GM23338 (cell line): ENCODE data around the gene ANKUB1.

Experiments used
- CREB1 ChIP-seq: fragments of 250-450 bp; sonication (Bioruptor Pico); IDR thresholded peaks from 2 replicates; pipeline ENCODE4 v1.5.0; 2020; ENCODE audit warnings: low read depth, mild to moderate bottlenecking, moderate library complexity
- EZH2 ChIP-seq: fragments of 200-600 bp; sonication (generic); IDR thresholded peaks from one replicate; pipeline ENCODE4 v1.8.0; 2017; ENCODE audit warnings: antibody characterized with exemption, mild to moderate bottlenecking, low read depth; ENCODE audit not compliant: unreplicated experiment
- EZH2phosphoT487 ChIP-seq: fragments of 200-600 bp; sonication (generic); IDR thresholded peaks from one replicate; pipeline ENCODE4 v1.8.1; 2018; ENCODE audit warnings: antibody characterized with exemption; ENCODE audit not compliant: unreplicated experiment
- JUNB ChIP-seq: IDR thresholded peaks from one replicate; pipeline ENCODE4 v1.6.1; 2016; ENCODE audit warnings: antibody characterized with exemption; ENCODE audit not compliant: unreplicated experiment
- NANOG ChIP-seq: IDR thresholded peaks from 2 replicates; pipeline ENCODE4 v1.6.1; 2016; ENCODE audit warnings: antibody characterized with exemption, borderline replicate concordance
- POLR2AphosphoS5 ChIP-seq: IDR thresholded peaks from 2 replicates; pipeline ENCODE4 v1.6.1; 2016; ENCODE audit warnings: antibody characterized with exemption, low read depth
- TF ChIP-seq, protein P1 (sequence below), 2 experiments: fragments of 200-600 bp in 1 of 2; sonication (generic) in 1 of 2; conservative IDR thresholded peaks; 2 replicates each; pipeline versions ENCODE4 v1.5.1 to v1.6.1; 2016 to 2017; ENCODE audit warnings: antibody characterized with exemption in 2 of 2, low read depth in 2 of 2, mild to moderate bottlenecking in 2 of 2, moderate library complexity in 1 of 2
- TF ChIP-seq, protein P2 (sequence below): IDR thresholded peaks from one replicate; pipeline ENCODE4 v1.6.1; 2018; ENCODE audit warnings: antibody characterized with exemption; ENCODE audit not compliant: unreplicated experiment
- TF ChIP-seq, protein P3 (sequence below): fragments of 250-450 bp; sonication (Bioruptor Pico); IDR thresholded peaks from 2 replicates; pipeline ENCODE4 v1.5.0; 2020; ENCODE audit warnings: mild to moderate bottlenecking, moderate library complexity
- TF ChIP-seq, protein P4 (sequence below): IDR thresholded peaks from 2 replicates; pipeline ENCODE4 v1.6.1; 2016; ENCODE audit warnings: antibody characterized with exemption

DNA sequence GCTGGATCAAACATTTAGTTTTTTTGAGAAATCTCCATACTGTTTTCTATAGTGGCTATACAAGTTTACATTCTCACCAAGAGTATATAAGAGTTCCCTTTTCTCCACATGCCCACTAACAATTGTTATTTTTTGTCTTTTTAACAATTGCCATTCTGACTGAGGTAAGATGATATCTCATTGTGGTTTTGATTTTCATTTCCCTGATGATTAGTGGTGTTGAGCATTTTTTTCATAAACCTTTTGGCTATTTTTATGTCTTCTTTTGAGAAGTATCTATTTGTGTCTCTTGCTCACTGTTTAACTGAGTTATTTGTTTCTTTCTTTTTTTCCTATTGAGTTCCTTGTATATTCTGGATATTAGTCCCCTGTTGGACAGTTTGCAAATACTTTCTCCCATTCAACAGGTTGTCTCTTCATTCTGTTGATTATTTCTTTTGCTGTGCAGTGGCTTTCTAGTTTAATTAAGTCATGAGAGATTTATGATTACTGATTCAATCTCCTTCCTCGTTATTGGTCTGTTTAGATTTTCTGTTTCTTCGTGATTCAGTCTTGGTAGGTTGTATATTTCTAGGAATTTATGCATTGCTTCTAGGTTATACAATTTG is 13.9 kb upstream of the ANKUB1 start:
- TF ChIP-seq, protein P1, sequence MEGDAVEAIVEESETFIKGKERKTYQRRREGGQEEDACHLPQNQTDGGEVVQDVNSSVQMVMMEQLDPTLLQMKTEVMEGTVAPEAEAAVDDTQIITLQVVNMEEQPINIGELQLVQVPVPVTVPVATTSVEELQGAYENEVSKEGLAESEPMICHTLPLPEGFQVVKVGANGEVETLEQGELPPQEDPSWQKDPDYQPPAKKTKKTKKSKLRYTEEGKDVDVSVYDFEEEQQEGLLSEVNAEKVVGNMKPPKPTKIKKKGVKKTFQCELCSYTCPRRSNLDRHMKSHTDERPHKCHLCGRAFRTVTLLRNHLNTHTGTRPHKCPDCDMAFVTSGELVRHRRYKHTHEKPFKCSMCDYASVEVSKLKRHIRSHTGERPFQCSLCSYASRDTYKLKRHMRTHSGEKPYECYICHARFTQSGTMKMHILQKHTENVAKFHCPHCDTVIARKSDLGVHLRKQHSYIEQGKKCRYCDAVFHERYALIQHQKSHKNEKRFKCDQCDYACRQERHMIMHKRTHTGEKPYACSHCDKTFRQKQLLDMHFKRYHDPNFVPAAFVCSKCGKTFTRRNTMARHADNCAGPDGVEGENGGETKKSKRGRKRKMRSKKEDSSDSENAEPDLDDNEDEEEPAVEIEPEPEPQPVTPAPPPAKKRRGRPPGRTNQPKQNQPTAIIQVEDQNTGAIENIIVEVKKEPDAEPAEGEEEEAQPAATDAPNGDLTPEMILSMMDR (conservative IDR thresholded peaks at IDR 0.05; ENCODE audit: low read depth in 2 of 2), result no peak
- TF ChIP-seq CREB1 (CRISPR knock-in tag) (no peak), POLR2AphosphoS5 (no peak), EZH2 (no peak), EZH2phosphoT487 (no peak), JUNB (no peak), NANOG (no peak)
- TF ChIP-seq, protein P2, sequence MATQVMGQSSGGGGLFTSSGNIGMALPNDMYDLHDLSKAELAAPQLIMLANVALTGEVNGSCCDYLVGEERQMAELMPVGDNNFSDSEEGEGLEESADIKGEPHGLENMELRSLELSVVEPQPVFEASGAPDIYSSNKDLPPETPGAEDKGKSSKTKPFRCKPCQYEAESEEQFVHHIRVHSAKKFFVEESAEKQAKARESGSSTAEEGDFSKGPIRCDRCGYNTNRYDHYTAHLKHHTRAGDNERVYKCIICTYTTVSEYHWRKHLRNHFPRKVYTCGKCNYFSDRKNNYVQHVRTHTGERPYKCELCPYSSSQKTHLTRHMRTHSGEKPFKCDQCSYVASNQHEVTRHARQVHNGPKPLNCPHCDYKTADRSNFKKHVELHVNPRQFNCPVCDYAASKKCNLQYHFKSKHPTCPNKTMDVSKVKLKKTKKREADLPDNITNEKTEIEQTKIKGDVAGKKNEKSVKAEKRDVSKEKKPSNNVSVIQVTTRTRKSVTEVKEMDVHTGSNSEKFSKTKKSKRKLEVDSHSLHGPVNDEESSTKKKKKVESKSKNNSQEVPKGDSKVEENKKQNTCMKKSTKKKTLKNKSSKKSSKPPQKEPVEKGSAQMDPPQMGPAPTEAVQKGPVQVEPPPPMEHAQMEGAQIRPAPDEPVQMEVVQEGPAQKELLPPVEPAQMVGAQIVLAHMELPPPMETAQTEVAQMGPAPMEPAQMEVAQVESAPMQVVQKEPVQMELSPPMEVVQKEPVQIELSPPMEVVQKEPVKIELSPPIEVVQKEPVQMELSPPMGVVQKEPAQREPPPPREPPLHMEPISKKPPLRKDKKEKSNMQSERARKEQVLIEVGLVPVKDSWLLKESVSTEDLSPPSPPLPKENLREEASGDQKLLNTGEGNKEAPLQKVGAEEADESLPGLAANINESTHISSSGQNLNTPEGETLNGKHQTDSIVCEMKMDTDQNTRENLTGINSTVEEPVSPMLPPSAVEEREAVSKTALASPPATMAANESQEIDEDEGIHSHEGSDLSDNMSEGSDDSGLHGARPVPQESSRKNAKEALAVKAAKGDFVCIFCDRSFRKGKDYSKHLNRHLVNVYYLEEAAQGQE, result no peak
- TF ChIP-seq, protein P3, sequence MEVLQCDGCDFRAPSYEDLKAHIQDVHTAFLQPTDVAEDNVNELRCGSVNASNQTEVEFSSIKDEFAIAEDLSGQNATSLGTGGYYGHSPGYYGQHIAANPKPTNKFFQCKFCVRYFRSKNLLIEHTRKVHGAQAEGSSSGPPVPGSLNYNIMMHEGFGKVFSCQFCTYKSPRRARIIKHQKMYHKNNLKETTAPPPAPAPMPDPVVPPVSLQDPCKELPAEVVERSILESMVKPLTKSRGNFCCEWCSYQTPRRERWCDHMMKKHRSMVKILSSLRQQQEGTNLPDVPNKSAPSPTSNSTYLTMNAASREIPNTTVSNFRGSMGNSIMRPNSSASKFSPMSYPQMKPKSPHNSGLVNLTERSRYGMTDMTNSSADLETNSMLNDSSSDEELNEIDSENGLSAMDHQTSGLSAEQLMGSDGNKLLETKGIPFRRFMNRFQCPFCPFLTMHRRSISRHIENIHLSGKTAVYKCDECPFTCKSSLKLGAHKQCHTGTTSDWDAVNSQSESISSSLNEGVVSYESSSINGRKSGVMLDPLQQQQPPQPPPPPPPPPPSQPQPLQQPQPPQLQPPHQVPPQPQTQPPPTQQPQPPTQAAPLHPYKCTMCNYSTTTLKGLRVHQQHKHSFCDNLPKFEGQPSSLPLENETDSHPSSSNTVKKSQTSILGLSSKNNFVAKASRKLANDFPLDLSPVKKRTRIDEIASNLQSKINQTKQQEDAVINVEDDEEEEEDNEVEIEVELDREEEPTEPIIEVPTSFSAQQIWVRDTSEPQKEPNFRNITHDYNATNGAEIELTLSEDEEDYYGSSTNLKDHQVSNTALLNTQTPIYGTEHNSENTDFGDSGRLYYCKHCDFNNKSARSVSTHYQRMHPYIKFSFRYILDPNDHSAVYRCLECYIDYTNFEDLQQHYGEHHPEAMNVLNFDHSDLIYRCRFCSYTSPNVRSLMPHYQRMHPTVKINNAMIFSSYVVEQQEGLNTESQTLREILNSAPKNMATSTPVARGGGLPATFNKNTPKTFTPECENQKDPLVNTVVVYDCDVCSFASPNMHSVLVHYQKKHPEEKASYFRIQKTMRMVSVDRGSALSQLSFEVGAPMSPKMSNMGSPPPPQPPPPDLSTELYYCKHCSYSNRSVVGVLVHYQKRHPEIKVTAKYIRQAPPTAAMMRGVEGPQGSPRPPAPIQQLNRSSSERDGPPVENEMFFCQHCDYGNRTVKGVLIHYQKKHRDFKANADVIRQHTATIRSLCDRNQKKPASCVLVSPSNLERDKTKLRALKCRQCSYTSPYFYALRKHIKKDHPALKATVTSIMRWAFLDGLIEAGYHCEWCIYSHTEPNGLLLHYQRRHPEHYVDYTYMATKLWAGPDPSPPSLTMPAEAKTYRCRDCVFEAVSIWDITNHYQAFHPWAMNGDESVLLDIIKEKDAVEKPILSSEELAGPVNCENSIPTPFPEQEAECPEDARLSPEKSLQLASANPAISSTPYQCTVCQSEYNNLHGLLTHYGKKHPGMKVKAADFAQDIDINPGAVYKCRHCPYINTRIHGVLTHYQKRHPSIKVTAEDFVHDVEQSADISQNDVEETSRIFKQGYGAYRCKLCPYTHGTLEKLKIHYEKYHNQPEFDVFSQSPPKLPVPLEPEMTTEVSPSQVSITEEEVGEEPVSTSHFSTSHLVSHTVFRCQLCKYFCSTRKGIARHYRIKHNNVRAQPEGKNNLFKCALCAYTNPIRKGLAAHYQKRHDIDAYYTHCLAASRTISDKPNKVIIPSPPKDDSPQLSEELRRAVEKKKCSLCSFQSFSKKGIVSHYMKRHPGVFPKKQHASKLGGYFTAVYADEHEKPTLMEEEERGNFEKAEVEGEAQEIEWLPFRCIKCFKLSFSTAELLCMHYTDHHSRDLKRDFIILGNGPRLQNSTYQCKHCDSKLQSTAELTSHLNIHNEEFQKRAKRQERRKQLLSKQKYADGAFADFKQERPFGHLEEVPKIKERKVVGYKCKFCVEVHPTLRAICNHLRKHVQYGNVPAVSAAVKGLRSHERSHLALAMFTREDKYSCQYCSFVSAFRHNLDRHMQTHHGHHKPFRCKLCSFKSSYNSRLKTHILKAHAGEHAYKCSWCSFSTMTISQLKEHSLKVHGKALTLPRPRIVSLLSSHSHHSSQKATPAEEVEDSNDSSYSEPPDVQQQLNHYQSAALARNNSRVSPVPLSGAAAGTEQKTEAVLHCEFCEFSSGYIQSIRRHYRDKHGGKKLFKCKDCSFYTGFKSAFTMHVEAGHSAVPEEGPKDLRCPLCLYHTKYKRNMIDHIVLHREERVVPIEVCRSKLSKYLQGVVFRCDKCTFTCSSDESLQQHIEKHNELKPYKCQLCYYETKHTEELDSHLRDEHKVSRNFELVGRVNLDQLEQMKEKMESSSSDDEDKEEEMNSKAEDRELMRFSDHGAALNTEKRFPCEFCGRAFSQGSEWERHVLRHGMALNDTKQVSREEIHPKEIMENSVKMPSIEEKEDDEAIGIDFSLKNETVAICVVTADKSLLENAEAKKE (CRISPR knock-in tag), result no peak
- TF ChIP-seq, protein P4, sequence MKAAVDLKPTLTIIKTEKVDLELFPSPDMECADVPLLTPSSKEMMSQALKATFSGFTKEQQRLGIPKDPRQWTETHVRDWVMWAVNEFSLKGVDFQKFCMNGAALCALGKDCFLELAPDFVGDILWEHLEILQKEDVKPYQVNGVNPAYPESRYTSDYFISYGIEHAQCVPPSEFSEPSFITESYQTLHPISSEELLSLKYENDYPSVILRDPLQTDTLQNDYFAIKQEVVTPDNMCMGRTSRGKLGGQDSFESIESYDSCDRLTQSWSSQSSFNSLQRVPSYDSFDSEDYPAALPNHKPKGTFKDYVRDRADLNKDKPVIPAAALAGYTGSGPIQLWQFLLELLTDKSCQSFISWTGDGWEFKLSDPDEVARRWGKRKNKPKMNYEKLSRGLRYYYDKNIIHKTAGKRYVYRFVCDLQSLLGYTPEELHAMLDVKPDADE, result no peak
